GM12878 (cell line): ENCODE data around the gene TRABD2B.

Source experiments
- CHD2 ChIP-seq: IDR thresholded peaks from 2 replicates; pipeline ENCODE4 v1.6.1; 2011; ENCODE audit warnings: low read depth, low read length, improper control_type of control experiment, borderline replicate concordance
- EP300 ChIP-seq, 2 experiments: fragments of 150-350 bp in 1 of 2; IDR thresholded peaks; 2 replicates each; pipeline ENCODE4 v1.6.1; 2011 to 2012; ENCODE audit warnings: low read depth in 2 of 2, low read length in 2 of 2, borderline replicate concordance in 1 of 2, improper control_type of control experiment in 1 of 2, inconsistent platforms in 1 of 2; ENCODE audit not compliant: control insufficient read depth in 1 of 2
- POLR2A ChIP-seq: IDR thresholded peaks from 2 replicates; pipeline ENCODE4 v1.6.1; 2011; ENCODE audit warnings: low read depth, mild to moderate bottlenecking, low read length
- POLR2AphosphoS5 ChIP-seq: IDR thresholded peaks from 2 replicates; pipeline ENCODE4 v1.6.1; 2011; ENCODE audit warnings: mild to moderate bottlenecking, low read length, inconsistent platforms
- SIX5 ChIP-seq: IDR thresholded peaks from 2 replicates; pipeline ENCODE4 v1.6.1; 2011; ENCODE audit warnings: mild to moderate bottlenecking, low read depth, low read length, moderate library complexity; ENCODE audit not compliant: severe bottlenecking
- TF ChIP-seq, protein P1 (sequence below), 3 experiments: IDR thresholded peaks in 2 of 3; conservative IDR thresholded peaks in 1 of 3; 2 replicates each; pipeline ENCODE4 v1.5.1; 2011; ENCODE audit warnings: low read depth in 3 of 3, low read length in 3 of 3, mild to moderate bottlenecking in 3 of 3, control low read depth in 2 of 3, moderate library complexity in 2 of 3, inconsistent platforms in 1 of 3, mixed read lengths in 1 of 3; ENCODE audit not compliant: control insufficient read depth in 2 of 3, insufficient read depth in 1 of 3; ENCODE audit errors: extremely low read depth in 1 of 3

DNA sequence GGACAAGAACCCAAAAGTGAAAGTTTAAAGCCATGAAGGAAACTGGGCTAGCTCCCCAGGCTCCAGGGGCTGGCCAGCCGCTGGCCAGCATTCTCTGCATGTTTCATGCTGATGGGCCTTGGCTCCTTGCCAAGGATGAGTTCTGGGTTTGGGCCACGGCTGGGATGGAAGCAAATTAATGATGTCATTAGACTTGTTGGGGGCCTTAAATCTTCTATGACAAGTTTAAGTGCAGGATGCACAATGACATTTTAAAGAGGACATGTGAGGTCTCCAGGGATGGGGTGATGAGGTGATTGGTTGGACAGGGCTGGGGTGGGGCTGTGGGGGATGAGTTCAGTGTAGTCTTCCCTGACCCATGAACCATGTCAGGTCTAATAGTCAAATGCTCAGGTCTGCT, 199.6 kb downstream of the TRABD2B start:
- TF ChIP-seq, protein P1, sequence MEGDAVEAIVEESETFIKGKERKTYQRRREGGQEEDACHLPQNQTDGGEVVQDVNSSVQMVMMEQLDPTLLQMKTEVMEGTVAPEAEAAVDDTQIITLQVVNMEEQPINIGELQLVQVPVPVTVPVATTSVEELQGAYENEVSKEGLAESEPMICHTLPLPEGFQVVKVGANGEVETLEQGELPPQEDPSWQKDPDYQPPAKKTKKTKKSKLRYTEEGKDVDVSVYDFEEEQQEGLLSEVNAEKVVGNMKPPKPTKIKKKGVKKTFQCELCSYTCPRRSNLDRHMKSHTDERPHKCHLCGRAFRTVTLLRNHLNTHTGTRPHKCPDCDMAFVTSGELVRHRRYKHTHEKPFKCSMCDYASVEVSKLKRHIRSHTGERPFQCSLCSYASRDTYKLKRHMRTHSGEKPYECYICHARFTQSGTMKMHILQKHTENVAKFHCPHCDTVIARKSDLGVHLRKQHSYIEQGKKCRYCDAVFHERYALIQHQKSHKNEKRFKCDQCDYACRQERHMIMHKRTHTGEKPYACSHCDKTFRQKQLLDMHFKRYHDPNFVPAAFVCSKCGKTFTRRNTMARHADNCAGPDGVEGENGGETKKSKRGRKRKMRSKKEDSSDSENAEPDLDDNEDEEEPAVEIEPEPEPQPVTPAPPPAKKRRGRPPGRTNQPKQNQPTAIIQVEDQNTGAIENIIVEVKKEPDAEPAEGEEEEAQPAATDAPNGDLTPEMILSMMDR (IDR thresholded peaks at IDR 0.05 in 2 of 3, conservative IDR thresholded peaks at IDR 0.05 in 1 of 3; ENCODE audit: control insufficient read depth in 2 of 3, extremely low read depth in 1 of 3, insufficient read depth in 1 of 3, low read depth in 3 of 3, low read length in 3 of 3) = no peak
- TF ChIP-seq EP300 (IDR thresholded peaks at IDR 0.05; ENCODE audit: borderline replicate concordance in 1 of 2, control insufficient read depth in 1 of 2, low read depth in 2 of 2, low read length in 2 of 2) (no peak), POLR2AphosphoS5 (no peak), CHD2 (no peak), SIX5 (no peak), POLR2A (no peak)
